Peyer's patch (tissue), 4 donors: ENCODE results near the gene TAGLN2. TPM values are rescaled to one million over a fixed set of nuclear protein-coding genes. Genes with fewer than 3 reads are reported as not detected.

ENCODE experiments used
- DNase-seq, 3 donors: peaks; one replicate each; pipeline ENCODE4 v3.0.0-alpha.2; 2017 to 2019
- H3K27ac ChIP-seq, 4 donors: fragments of 200-600 bp; sonication (generic); one replicate each; pipeline ENCODE4 v1.5.1; 2016 to 2019
- H3K27me3 ChIP-seq, 2 donors: fragments of 200-600 bp; sonication (generic); one replicate each; pipeline ENCODE4 v1.5.1; 2019
- H3K36me3 ChIP-seq, 3 donors: fragments of 200-600 bp; sonication (generic); one replicate each; pipeline ENCODE4 v1.5.1; 2016 to 2019
- H3K4me1 ChIP-seq, 4 donors: fragments of 200-600 bp; sonication (generic); one replicate each; pipeline ENCODE4 v1.5.1; 2016 to 2019
- H3K4me3 ChIP-seq, 4 donors: fragments of 200-600 bp; sonication (generic); 1 replicate in 3 of 4; 2 replicates in 1 of 4; pipeline ENCODE4 v1.5.1; 2016 to 2019; ENCODE audit warnings: mild to moderate bottlenecking in 1 of 4
- H3K9me3 ChIP-seq, 4 donors: fragments of 200-600 bp; sonication (generic); one replicate each; pipeline ENCODE4 v1.5.1; 2016 to 2019; ENCODE audit warnings: mild to moderate bottlenecking in 1 of 4
- POLR2A ChIP-seq, 2 donors: fragments of 450-650 bp; IDR thresholded peaks; one replicate each; pipeline ENCODE4 v1.5.1; 2017; ENCODE audit warnings: antibody characterized with exemption in 2 of 2, mild to moderate bottlenecking in 2 of 2, moderate library complexity in 2 of 2
- total RNA-seq, 4 donors: library from RNA; depleted of rRNA; stranded (reverse); fragments of >200 nt; gene quantifications; one replicate each; pipeline ENCODE4 v1.1.0, GENCODE V29; 2016
- TF ChIP-seq, protein P1 (sequence below), 6 experiments: fragments of 450-650 bp in 4 of 6; fragments of 200-600 bp in 2 of 6; sonication (generic) in 1 of 6; IDR thresholded peaks; one replicate each; pipeline ENCODE4 v1.5.1; 2017 to 2019; ENCODE audit warnings: antibody characterized with exemption in 6 of 6, mild to moderate bottlenecking in 3 of 6, moderate library complexity in 1 of 6

Gene TAGLN2
- total RNA-seq, 4 donors from 2014 or later, result 120 to 304 (median 177) TPM

DNA sequence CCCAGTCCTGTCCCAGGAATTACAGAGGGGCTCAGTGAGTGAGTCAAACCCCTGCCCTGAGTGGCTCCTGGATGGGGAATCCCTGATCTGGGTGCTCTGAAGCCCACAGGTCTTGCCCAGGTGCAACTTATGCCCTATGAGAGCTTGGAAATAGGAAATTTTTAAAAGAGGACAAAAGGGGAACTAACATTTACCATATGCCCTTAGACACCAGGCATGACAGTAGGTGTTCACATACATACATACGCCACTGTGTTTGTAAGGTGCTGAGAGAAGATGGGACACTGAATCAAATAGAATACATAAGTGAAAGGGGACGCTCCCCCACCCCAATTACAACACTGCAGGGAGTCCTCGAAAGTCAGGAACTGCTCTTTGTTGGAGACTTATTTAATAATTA lies 26.8 kb downstream of the TAGLN2 start:
- no peaks in the 10 kb centered on the region for H3K36me3 ChIP-seq
- TF ChIP-seq, protein P1, sequence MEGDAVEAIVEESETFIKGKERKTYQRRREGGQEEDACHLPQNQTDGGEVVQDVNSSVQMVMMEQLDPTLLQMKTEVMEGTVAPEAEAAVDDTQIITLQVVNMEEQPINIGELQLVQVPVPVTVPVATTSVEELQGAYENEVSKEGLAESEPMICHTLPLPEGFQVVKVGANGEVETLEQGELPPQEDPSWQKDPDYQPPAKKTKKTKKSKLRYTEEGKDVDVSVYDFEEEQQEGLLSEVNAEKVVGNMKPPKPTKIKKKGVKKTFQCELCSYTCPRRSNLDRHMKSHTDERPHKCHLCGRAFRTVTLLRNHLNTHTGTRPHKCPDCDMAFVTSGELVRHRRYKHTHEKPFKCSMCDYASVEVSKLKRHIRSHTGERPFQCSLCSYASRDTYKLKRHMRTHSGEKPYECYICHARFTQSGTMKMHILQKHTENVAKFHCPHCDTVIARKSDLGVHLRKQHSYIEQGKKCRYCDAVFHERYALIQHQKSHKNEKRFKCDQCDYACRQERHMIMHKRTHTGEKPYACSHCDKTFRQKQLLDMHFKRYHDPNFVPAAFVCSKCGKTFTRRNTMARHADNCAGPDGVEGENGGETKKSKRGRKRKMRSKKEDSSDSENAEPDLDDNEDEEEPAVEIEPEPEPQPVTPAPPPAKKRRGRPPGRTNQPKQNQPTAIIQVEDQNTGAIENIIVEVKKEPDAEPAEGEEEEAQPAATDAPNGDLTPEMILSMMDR (IDR thresholded peaks at IDR 0.05), result no peak
- no peak for TF ChIP-seq POLR2A (IDR thresholded peaks at IDR 0.05)
- H3K4me3 ChIP-seq, result no peak overlapping the region
- no peak overlapping the region for H3K27ac ChIP-seq
- H3K27me3 ChIP-seq, result no peaks in the 10 kb centered on the region
- DNase-seq, result no peak
- no peaks in the 10 kb centered on the region for H3K9me3 ChIP-seq
- peaks cover 0 to 16% (median 0%) of the 10 kb centered on the region in 4 donors for H3K4me1 ChIP-seq

DNA sequence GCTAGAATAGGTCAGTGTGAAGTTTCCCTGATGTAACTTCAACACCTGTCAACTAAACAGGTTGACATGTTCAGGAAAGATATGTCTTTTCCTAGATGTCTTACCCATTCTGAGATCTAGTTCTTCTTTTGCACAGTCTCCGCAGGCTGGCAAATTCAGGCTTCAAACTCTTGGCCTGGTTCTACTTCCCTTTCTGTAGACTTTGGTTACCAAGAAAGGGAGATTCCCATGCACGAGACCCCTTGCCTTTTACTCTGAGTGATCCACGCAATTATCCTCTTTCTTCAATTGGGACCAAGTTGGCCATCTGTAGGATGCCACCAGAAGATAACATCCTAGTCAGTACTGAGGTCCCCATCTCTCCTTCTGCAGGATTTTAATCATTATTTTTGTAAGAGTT lies 27.3 kb downstream of the TAGLN2 start:
- H3K27ac ChIP-seq, result no peak overlapping the region
- no peaks in the 10 kb centered on the region for H3K36me3 ChIP-seq
- DNase-seq, result no peak
- no peak overlapping the region for H3K4me3 ChIP-seq
- H3K9me3 ChIP-seq, result no peaks in the 10 kb centered on the region
- no peaks in the 10 kb centered on the region for H3K27me3 ChIP-seq
- TF ChIP-seq, protein P1 (IDR thresholded peaks at IDR 0.05), result no peak
- TF ChIP-seq POLR2A (IDR thresholded peaks at IDR 0.05), result no peak
- H3K4me1 ChIP-seq, result peaks cover 0 to 16% (median 0%) of the 10 kb centered on the region in 4 donors

DNA sequence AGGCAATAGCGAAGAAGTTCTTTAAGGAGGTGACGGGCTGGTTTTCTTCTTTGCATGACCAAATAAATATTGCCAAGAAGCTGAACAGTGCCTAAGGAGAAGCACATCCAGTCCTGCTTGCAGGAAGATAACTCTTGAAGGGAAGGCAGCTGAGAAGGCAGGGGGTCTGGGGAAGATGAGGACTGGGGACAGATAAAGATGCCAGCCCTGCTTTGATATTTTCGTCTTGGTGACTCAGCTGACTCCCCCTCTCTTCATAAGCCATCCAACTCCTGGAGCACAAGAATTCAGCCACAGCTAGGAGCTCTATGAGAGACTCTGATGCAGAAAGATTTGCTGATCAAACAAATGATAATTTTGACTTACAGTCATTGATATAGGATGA lies 28.8 kb downstream of the TAGLN2 start:
- Histone ChIP-seq H3K9me3 (no peaks in the 10 kb centered on the region), H3K27me3 (no peaks in the 10 kb centered on the region), H3K36me3 (no peaks in the 10 kb centered on the region), H3K4me1 (peaks cover 0 to 16% (median 0%) of the 10 kb centered on the region in 4 donors), H3K4me3 (no peak overlapping the region), H3K27ac (peak overlapping the region in 1 of 4 donors; percentile 28)
- peak in 1 of 3 donors; percentile 7 for DNase-seq
- TF ChIP-seq, protein P1 (IDR thresholded peaks at IDR 0.05), result no peak
- TF ChIP-seq POLR2A (IDR thresholded peaks at IDR 0.05), result no peak

DNA sequence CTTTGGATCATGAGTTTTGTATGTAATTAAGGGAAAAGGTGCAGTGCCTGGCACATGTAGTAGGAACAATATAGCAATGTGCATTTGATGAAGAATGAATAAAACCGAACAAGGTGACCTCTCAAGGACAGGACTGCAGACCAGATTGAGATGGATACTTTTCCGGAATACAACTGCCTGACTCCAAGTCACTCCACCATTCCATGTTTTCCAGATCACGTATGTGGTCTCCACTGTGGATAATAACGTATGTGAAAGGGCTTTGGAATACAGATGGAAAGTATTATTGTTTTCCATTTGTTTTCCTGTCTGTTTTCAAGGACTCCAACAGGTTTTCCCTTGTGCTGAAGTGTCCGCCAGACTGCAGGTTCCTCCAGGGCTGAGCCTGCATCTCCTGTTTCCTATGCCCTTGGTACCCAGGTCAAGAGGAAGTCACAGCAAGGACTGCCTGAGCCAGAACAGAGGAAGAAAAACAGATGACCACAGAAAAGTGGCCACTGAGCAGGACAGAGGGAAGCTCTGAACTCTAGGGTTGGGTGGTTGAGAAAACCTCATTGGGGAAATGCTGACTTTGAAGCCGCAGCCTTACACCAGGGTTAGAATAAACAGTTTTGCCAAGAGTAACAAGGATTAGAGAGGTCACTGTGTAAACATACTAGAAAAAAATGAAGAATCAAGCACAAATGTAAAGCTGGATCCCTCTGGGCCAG lies 29.3 kb downstream of the TAGLN2 start:
- no peaks in the 10 kb centered on the region for H3K36me3 ChIP-seq
- H3K4me3 ChIP-seq, result no peak overlapping the region
- H3K27me3 ChIP-seq, result no peaks in the 10 kb centered on the region
- peaks cover 0 to 15% (median 0%) of the 10 kb centered on the region in 4 donors for H3K4me1 ChIP-seq
- DNase-seq, result peak in 1 of 3 donors; percentile 41
- H3K27ac ChIP-seq, result peak overlapping the region in 1 of 4 donors; percentile 28
- no peaks in the 10 kb centered on the region for H3K9me3 ChIP-seq
- no peak for TF ChIP-seq POLR2A (IDR thresholded peaks at IDR 0.05)
- TF ChIP-seq, protein P1 (IDR thresholded peaks at IDR 0.05), result no peak

DNA sequence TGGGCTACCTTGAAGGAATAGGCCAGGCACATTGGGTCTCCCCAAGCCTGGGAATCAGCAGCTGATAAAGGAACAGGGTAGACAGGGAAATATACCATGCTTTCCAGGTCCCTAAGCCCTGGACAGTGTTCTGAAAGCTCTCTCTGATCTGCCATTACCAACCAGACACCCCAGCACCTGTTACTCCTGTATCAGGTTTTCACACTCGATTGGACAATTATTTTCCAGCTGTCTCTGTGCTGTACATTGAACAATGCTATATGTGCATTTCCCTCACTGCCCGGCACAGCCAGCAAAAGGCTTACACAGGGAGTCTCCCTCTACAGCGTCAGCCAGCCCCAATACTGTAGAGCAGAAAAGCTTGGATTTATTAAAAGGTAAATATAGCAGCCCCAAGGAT lies 30.0 kb downstream of the TAGLN2 start:
- H3K4me3 ChIP-seq, result no peak overlapping the region
- H3K9me3 ChIP-seq, result no peaks in the 10 kb centered on the region
- no peak overlapping the region for H3K27ac ChIP-seq
- peaks cover 0 to 8% (median under 1%) of the 10 kb centered on the region in 4 donors for H3K4me1 ChIP-seq
- peak in 1 of 3 donors; percentile 27 for DNase-seq
- no peaks in the 10 kb centered on the region for H3K27me3 ChIP-seq
- no peaks in the 10 kb centered on the region for H3K36me3 ChIP-seq
- TF ChIP-seq, protein P1 (IDR thresholded peaks at IDR 0.05), result no peak
- TF ChIP-seq POLR2A (IDR thresholded peaks at IDR 0.05), result no peak
